Gastroesophageal sphincter (tissue), 4 donors: ENCODE results near the gene SLC16A10. TPM values are rescaled to one million over a fixed set of nuclear protein-coding genes. Genes with fewer than 3 reads are reported as not detected.

Experiments
- ATAC-seq: fragments of 150-250 bp; one replicate; pipeline ENCODE4 v1.9.1; 2016; ENCODE audit warnings: mild to moderate bottlenecking, moderate library complexity
- H3K27ac ChIP-seq, 4 donors: fragments of 200-600 bp; sonication (generic) in 3 of 4; 1 replicate in 3 of 4; 2 replicates in 1 of 4; pipeline ENCODE4 v1.5.1; 2016 to 2019
- H3K27me3 ChIP-seq: fragments of 200-600 bp; sonication (generic); one replicate; pipeline ENCODE4 v1.5.1; 2019
- H3K36me3 ChIP-seq, 2 donors: fragments of 200-600 bp; sonication (generic); one replicate each; pipeline ENCODE4 v1.5.1; 2019; ENCODE audit warnings: control low read depth in 1 of 2
- H3K4me1 ChIP-seq, 3 donors: fragments of 200-600 bp; sonication (generic); 1 replicate in 2 of 3; 2 replicates in 1 of 3; pipeline ENCODE4 v1.5.1; 2016 to 2019; ENCODE audit warnings: control low read depth in 2 of 3
- H3K4me3 ChIP-seq, 2 donors: fragments of 200-600 bp; sonication (generic); one replicate each; pipeline ENCODE4 v1.5.1; 2019; ENCODE audit warnings: mild to moderate bottlenecking in 1 of 2, moderate library complexity in 1 of 2
- H3K9me3 ChIP-seq, 3 donors: fragments of 200-600 bp; sonication (generic); one replicate each; pipeline ENCODE4 v1.5.1; 2017 to 2019; ENCODE audit warnings: control low read depth in 2 of 3
- CTCF ChIP-seq, 4 experiments: fragments of 200-600 bp in 2 of 4; fragments of 450-650 bp in 2 of 4; sonication (generic) in 1 of 4; IDR thresholded peaks; one replicate each; pipeline ENCODE4 v1.5.1; 2017 to 2019; ENCODE audit warnings: antibody characterized with exemption in 4 of 4, mild to moderate bottlenecking in 2 of 4, moderate library complexity in 2 of 4
- EP300 ChIP-seq: sonication (generic); formaldehyde crosslinking; IDR thresholded peaks from one replicate; pipeline ENCODE4 v1.6.1; 2017; ENCODE audit warnings: antibody characterized with exemption, mild to moderate bottlenecking
- POLR2A ChIP-seq, 2 donors: fragments of 450-650 bp; IDR thresholded peaks; one replicate each; pipeline ENCODE4 v1.6.1; 2017; ENCODE audit warnings: antibody characterized with exemption in 2 of 2, mild to moderate bottlenecking in 2 of 2, moderate library complexity in 1 of 2
- POLR2AphosphoS5 ChIP-seq: sonication (generic); formaldehyde crosslinking; IDR thresholded peaks from one replicate; pipeline ENCODE4 v1.6.1; 2017; ENCODE audit warnings: antibody characterized with exemption
- WGBS, 2 donors: methylation state at CpG; one replicate each; pipeline ENCODE4 v1.1.5; 2018; ENCODE audit warnings: low coverage in 1 of 2; 5-methylcytosine and 5-hydroxymethylcytosine counted together
- small RNA-seq, 4 donors: library from RNA; depleted of rRNA; stranded (forward); fragments of <200 nt; gene quantifications; one replicate each; pipeline ENCODE3, GENCODE V24; 2016
- total RNA-seq, 4 donors: library from RNA; depleted of rRNA; stranded (reverse); fragments of >200 nt; gene quantifications; one replicate each; pipeline ENCODE4 v1.1.0, GENCODE V29; 2016

SLC16A10 gene
- total RNA-seq, 4 donors from 2014 or later: 0.32 to 4.7 (median 0.93) TPM

GRCh38 chr6:111280445-111280955, 193.2 kb downstream of the SLC16A10 start:
- H3K36me3 ChIP-seq: peaks cover 0 to 57% of the 10 kb centered on the region in 2 donors
- no peak overlapping the region for H3K27ac ChIP-seq
- H3K27me3 ChIP-seq: no peaks in the 10 kb centered on the region
- ATAC-seq: no peak
- TF ChIP-seq CTCF (IDR thresholded peaks at IDR 0.05) (no peak), POLR2AphosphoS5 (no peak), POLR2A (IDR thresholded peaks at IDR 0.05) (no peak), EP300 (no peak)
- peaks cover 0 to 8% (median 0%) of the 10 kb centered on the region in 3 donors for H3K4me1 ChIP-seq
- H3K4me3 ChIP-seq: no peak overlapping the region
- WGBS, 2 donors: 78 to 96% methylated on average over 4 of the region's 4 CpGs
- peaks cover 0 to 5% (median 0%) of the 10 kb centered on the region in 3 donors for H3K9me3 ChIP-seq

Small RNA genes within 50 kb of the gene (small RNA-seq; reads per million reads assigned to genes)
- gene RNU6-960P: 0 reads per million in 4 donors

Other genes starting within 250 kb of the SLC16A10 start
- 10 to 100 TPM; 51.4 to 96.5 (median 79.0) TPM for gene AMD1, start 212.7 kb upstream of the SLC16A10 start, total RNA-seq
- 10 to 100 TPM; 38.5 to 51.4 (median 45.8) TPM for gene GTF3C6, start 128.8 kb upstream of the SLC16A10 start, total RNA-seq
- 10 to 100 TPM; 18.4 to 27.2 (median 22.2) TPM for gene RPF2, start 105.5 kb upstream of the SLC16A10 start, total RNA-seq